HG02840 (cell line): ENCODE results near the gene RSRC1.
"Not testable (repeated sequence)": the region's sequence is repeated elsewhere in the genome, so short reads cannot be mapped to it uniquely, and the experiment has no call there.

Experiments used
- ATAC-seq: cut with Tn5 transposase; IDR thresholded peaks from one replicate; pipeline ENCODE4 v1.9.1; 2021; ENCODE audit warnings: mild to moderate bottlenecking, moderate library complexity, moderate number of reproducible peaks; ENCODE audit not compliant: unreplicated experiment, low FRiP score

The RSRC1 gene

GRCh38 chr3:158369279-158369678, 259.4 kb downstream of the RSRC1 start:
- ATAC-seq, result no peak

DNA sequence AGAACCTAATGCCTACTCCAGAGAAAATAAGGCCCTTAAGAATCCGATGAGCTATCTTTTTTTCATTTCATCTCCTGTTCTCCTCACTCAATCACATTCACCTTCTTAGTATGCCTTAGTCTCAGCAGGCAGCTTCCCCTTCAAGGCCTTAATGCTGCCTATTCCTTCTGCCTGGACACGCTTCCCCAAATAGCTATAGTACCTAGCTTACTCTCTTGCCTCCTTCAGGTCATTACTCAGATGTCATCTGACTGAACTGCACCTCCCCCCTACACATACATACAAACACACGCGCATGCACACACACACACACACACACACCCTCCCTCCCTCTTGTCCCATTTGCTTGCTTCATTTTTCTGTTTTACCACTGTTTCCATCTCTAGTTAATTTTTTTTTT, 269.6 kb downstream of the RSRC1 start:
- no peak for ATAC-seq

- no peak for ATAC-seq
Observed at GRCh38 chr3:158381262-158381868, 271.5 kb downstream of the RSRC1 start.

GRCh38 chr3:158382479-158382878, 272.6 kb downstream of the RSRC1 start:
- ATAC-seq, result no peak

DNA sequence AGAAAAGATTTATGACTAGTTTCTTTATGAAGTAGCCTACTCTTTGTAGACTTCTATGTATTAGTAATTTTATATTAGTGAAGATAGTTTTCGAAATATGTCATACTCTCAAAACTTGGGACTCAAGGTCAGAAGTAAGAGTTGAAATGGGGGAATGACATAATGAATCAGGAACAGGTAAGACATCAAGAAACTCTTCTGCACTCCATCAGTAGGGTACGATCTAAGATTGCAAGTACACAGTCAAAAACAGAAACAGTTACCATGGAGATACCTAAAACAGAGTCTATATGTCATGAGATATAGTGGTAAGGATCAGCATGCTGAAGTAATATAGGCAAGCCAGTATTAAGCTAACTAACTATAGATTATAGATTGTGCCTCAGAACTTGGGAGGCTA, 274.1 kb downstream of the RSRC1 start:
- ATAC-seq, result no peak

GRCh38 chr3:158395421-158395820, 285.5 kb downstream of the RSRC1 start:
- no peak for ATAC-seq

DNA sequence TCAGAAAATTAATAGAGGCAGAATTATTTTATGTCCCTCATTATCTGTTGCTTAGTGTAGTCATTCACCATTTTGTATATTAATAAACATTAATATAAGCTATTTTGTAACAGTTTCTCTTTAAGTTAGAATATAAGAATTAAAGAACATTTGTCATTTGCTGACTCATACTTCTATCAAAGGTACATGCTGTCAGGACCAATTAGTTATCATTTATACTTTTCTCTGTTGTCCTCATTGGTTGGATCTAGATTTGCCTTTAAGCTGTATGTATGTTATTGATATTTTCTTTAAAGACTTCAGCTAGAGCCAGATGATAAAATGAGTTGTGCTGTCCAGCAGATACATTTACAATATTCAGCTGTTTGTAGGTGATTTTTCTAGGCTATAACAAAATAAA, 292.7 kb downstream of the RSRC1 start:
- ATAC-seq, result no peak

- no peak for ATAC-seq
Observed at GRCh38 chr3:158403013-158403412, 293.1 kb downstream of the RSRC1 start.

DNA sequence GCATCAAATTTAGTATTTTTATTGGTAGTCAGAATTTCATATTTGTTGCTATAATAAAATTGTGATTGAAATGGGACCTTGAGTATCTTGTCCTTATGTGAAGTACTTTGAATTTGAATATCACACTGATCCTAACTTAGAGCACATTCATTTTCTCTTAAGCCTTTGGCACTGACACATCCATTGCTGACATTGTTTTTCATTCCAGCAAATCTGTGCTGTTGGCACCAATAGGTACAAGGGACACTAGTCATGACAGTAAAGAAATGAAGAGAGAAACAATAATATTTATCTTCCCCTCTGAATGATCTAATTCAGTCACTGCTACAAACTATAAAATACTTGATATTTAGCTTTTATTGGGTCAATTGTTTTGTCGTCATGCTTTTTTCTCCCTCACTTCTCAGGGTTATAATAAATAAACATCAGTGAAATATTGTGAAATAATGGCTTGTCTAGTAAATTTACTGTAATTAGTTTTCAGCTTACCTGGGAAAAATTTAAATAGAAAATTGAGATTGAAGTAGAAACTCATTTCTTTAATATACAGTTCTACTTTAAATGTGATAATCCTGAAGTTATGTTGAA, 294.3 kb downstream of the RSRC1 start:
- ATAC-seq, result no peak

DNA sequence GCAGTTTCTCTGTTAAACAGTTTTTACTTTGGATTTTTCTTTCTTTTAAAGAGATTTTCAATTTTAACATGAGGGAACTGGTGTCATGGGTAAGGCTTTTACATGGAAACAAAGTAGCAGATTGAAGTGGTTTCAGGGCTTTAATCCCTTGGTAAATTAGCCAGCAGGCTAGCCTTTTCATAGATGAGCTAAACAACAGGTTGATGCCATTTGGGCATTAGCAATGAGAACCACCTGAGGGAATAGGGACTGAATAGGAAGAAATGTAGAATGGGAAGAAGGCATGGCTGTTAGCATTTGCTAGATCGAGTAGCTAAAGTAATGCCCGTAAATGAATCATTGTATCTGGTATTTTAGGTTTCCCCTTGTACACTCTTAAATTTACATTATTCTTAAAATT, 295.6 kb downstream of the RSRC1 start:
- ATAC-seq, result no peak

- ATAC-seq, result no peak
Observed at GRCh38 chr3:158407844-158408517, 298.1 kb downstream of the RSRC1 start.

GRCh38 chr3:158408518-158408897, 298.6 kb downstream of the RSRC1 start:
- ATAC-seq, result not testable (repeated sequence)

DNA sequence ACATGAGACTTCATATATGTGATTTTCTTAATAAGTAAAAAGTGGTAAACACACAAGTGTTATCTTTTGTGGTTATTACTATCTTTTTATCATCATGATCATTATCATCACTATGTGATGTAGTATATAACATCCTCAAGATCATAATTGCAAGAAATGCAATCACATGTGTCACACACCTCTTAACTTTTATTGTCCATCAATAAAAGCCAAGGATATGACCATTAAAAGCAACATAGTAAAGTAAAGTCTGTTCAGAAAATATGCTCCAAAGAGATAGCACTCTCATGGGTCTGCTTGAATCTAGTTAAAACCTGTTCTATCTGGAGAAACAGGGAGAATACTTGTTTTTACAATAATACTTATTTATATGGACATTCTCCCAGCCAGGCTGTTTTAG, 308.1 kb downstream of the RSRC1 start:
- no peak for ATAC-seq

DNA sequence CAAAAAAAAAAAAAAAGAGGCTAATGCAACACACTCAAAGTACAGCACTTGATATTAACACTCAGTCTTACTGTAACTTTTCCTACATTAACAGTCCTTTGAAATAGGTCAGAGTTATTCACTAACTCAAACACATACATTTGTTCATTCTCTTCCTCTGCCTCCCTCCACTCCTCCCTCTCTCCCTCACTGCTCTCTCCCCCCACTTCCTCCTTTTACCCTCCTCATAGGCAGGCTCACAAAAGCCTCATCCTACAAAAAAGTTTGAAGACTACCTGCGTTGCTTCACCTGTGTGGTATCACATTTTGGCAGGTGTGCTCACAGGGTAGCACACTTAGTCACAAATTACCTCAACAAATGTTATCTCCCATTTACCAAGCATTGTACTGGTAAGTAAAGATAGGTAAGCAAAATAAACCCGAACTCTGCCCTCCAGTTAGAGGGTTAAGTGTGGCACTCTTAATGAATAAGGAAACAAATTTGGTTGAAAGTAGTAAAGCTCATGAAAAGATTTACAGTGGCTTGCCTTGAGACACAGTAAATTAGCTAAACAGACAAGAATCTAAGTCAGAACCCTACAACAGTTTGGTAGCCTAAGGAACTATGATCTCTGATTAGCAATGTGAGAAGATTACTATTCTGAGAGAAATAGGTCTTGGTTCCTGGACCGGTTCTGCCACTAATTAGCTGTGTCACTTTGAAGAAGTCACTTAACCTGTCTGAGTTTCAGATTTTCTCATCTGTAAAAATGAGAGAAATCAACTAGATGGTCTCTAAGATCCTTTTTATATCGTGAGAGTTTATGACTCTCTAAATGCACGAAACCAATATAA, 310.1 kb downstream of the RSRC1 start:
- no peak for ATAC-seq

DNA sequence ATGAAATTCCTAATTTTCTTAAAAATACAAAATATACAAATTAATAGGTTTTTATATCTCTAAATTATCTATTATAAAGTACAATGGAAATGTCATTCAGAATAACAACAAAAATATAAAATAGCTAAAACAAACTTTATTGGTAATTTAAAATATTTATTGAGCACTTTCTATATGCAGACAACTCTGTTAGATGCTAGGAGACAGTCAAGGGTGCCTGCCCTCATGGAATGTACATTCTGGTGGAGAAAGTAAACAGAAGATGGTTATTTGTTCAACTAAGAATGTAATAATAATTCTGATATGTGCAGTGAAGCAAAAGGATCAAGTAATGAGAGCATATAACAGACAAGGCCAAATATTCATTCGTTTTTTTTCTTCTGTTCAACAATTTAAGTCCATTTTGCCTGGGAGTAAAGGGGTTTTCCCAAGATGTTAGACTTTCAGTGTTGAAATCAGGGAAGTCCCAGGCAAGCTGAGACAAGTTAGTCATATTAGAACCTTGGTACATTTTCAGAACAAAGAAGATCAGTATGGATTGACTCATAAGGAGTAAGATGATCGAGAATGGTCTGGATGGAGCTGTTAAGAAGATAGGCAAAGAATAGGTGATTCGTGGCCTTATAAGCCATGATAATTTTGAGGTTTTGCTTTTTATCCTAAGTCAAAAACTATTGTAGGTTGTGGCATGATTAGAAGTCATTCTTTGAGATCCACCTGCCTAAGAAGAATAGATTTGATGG, 310.9 kb downstream of the RSRC1 start:
- ATAC-seq, result peak; percentile 99

DNA sequence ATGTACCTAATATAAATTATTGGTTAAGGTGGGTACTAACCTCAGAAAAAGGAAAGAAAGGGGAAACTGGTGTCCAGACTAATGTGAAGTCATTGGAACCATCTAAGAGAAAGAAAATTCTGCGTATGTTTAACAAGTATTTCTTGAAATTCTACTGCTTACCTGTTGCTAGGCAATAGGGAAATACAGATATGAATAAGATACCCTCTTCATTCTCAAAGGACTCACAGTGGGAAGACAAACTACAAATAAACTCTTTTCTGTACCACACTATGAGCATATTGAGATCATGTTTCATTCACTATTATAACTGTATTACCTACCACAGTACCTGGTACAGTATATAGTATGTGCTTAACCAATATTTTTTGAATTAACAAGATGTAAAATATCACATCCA, 320.6 kb downstream of the RSRC1 start:
- no peak for ATAC-seq

DNA sequence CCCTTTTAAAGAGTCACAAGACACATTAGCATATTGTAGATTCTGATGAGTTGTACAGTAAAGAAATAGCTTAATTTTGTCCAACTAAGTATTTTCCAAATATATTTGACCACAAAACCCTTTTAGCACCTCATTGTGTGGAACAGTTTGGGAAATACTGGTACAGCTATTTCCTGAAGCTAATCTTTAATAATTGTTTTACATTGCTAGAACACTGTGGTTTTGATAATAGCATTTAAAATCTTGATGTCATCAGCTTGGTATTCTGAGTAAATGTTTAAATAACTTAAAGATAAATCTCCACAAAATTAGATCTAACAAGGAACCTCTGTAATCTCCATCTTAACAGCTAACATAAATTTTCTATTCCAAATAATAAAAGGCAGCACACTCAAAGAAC, 321.1 kb downstream of the RSRC1 start:
- ATAC-seq, result no peak

DNA sequence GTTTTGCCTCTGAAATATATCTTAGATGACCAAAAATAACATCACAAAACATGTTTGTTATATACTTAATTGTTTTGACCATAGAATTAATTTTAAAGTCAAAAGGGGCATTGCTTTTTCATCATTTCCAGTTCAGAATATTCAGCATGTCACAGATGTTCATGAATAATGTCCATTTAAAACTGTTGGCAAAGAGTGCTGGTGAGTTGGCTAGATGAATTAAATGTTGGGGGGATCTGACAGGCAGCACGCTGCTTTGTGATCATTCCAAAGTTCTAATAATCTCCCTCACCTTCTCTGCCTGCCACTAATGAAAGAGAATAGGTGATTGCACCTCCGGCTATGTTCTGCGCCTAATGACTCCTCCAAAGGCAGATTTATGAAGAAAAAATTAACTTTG, 321.9 kb downstream of the RSRC1 start:
- no peak for ATAC-seq

GRCh38 chr3:158434412-158435038, 324.6 kb downstream of the RSRC1 start:
- ATAC-seq, result peak; percentile 88

- ATAC-seq, result peak; percentile 91
Observed at GRCh38 chr3:158443632-158444031, 333.7 kb downstream of the RSRC1 start.
